GF-D8 (cell line): Measurements from ENCODE around the gene TCF7L2.
"Not testable (repeated sequence)": the region's sequence is repeated elsewhere in the genome, so short reads cannot be mapped to it uniquely, and the experiment has no call there.

Experiments
- DNase-seq: peaks from one replicate; lab custom pipeline; 2025; lab: John Stamatoyannopoulos, UW

TCF7L2 gene

GRCh38 chr10:113095419-113096127 is 145.5 kb downstream of the TCF7L2 start:
- DNase-seq, result no peak

DNA sequence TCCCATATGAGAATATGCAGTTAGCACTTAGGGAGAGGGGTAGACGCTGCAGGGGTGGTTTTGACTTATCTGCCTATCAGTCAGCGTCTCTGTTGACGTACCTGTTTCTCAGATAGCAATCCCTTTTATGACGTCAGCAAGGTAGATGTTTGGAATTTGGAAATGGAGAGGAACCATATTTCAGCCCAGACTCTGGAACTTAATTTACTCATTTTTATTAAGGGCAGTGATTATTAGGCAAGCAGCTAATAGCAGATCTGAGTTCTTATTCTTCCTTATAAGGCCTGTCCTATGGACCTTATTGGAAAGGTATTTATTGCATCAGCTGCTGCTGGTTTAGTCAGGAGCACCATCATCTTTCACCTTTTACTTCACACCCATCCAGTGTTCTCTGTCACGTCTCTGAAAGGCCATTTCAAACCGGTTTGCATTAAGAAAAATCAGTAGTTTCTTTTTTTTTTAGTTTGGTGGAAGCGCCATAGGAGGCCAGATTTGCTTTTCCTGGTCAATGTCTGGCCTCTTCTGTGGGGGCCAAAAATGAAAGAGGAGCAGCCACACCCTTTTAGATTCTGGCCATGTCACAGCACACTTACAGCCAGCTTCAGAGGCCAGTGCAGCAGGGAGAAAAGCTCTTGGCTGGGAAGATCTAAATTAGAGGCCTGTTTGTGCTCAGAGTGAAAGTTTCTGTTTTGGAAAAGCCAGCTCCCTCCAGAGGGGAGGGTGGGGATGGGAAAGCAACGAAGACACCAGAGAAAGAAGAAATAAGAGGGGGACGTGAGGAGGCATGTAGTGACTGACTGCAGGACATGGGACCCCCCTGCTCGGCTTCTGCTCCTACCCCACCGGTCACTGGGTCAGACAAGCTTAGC is 146.3 kb downstream of the TCF7L2 start:
- no peak for DNase-seq

DNA sequence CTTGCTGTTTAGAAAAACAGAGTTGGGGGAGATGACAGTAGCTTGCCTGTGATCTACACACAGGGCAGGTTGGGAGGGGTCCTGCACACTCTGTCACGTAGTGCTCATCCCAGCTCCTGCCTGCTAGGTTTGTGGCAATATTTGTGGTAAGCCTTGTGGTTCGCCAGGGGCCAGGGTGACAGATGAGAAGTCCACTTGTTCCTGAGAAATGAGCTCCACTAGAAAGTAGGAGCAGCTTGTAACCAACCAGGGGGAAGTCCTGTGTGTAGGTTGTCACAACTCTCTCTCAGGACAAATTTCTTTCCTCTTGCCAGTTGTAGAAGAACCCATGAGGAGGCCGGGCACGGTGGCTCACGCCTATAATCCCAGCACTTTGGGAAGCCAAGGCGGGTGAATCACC is 147.0 kb downstream of the TCF7L2 start:
- no peak for DNase-seq

DNA sequence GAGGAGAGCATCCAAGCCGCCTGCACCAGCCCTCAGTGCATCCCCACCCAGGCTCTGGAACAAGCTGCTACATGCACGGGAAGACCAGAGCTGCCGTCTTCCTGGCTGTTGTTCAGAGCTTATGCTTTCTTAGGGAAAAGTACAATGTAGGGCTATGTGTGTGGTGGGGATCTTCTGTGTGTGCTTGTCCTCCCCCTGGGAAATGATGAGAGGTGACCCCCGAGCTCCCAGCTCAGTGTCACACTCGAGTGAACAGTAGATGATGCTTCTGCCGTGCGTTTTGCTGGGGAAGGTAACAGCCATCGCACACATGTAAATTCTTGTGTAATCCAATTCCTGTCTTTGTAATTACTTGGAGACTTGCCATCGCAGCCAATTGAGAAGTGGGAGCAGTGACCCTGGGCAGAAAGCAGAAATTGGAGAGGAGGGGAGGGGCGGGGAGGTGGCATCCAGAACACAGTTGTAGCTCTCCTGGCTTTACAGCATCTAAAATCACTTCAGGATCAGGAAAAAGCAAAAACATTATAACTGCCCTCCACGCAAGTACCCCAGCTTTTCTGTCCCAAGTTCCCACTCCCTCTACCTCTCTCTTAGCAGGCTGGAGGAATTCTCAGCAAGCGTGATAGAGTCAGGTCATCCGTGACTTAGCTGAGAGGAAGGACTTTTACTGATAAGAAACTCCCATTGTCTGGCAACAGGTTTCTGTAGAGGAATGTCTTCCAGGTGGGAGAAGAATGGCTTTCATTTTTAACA is 149.6 kb downstream of the TCF7L2 start:
- no peak for DNase-seq

- no peak for DNase-seq
These were observed 150.2 kb downstream of the TCF7L2 start for GRCh38 chr10:113100281-113100680.

GRCh38 chr10:113103131-113103840 is 153.2 kb downstream of the TCF7L2 start:
- no peak for DNase-seq

- no peak for DNase-seq
These were observed 154.0 kb downstream of the TCF7L2 start for GRCh38 chr10:113104047-113104446.

DNA sequence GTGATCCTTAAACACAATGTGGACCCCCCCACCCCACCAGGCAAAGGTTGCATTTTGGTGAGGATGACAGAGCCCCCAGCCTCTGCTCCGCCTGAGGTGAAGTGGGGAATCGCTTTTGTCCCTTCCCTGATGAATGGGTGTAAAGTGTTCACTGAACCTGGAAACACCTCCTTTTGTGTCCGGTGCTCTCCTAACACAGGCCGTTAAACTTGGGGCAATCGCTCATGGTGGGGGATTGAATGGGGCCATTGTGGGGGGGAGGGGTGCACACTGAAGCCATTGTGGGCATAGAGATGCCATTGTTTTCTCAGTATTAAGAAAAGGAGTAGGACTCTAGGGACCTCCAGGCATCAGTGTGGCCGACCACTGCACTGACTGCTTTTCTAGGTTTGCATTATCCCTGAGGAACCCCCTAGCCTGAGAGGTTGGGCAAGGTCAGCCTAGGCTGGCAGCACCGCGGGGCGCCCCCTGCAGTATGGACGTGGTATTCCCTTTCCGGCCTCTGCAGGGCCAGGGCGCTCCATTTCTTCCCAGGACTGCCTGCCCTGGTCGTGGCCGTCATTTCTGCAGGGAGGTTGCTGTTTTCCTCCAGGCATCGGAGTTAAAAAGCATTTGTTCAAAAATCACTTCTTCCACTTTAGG is 158.3 kb downstream of the TCF7L2 start:
- no peak for DNase-seq

DNA sequence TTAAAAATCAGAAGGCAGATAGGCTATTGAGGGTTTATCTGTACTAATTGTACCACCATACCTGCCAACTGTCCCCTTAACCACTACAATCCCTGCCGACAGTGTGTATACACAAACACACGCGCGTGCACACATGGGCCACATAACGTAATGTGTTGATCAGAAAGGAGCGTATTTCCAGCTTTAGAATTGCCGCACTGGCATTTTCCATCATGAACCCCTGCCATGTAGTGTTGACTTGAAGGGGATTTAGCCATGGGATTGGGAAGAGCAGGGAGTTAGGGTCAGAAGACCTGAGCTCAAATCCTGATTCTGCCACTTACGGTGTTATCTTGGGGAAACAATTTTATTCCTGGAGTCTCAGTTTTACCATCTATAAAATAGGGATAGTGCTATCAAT is 158.9 kb downstream of the TCF7L2 start:
- DNase-seq, result no peak

DNA sequence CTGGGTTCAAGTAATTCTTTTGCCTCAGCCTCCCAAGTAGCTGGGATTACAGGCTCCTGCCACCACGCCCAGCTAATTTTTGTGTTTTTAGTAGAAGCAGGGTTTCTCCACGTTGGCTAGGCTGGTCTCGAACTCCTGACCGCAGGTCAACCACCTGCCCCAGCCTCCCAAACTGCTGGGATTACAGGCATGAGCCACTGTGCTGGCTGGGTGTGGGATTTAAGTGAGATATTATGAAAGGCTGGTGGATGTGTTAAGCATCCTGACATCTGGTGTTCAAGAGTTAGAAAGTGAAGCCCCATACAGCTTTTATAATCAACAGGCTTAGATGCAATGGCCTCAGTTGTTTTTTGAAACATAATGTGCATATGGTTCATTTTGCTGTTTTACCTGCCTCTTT is 159.4 kb downstream of the TCF7L2 start:
- DNase-seq, result not testable (repeated sequence)

DNA sequence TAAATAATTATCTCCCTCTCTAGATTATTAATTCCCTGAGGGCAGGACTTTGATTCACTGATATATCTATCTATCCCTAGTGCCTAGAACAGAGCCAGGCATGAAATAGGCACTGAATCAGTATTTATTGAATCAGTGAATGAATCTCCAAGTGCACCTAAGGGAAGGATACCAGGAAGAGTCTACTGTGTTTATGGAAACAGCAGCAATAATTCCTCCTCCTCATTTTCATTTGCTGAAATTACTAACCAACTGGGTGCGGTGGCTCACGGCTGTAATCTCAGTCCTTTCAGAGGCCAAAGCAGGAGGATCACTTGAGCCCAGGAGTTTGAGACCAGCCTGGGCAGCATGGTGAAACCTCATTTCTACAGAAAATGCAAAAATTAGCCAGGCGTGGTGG is 161.2 kb downstream of the TCF7L2 start:
- no peak for DNase-seq

DNA sequence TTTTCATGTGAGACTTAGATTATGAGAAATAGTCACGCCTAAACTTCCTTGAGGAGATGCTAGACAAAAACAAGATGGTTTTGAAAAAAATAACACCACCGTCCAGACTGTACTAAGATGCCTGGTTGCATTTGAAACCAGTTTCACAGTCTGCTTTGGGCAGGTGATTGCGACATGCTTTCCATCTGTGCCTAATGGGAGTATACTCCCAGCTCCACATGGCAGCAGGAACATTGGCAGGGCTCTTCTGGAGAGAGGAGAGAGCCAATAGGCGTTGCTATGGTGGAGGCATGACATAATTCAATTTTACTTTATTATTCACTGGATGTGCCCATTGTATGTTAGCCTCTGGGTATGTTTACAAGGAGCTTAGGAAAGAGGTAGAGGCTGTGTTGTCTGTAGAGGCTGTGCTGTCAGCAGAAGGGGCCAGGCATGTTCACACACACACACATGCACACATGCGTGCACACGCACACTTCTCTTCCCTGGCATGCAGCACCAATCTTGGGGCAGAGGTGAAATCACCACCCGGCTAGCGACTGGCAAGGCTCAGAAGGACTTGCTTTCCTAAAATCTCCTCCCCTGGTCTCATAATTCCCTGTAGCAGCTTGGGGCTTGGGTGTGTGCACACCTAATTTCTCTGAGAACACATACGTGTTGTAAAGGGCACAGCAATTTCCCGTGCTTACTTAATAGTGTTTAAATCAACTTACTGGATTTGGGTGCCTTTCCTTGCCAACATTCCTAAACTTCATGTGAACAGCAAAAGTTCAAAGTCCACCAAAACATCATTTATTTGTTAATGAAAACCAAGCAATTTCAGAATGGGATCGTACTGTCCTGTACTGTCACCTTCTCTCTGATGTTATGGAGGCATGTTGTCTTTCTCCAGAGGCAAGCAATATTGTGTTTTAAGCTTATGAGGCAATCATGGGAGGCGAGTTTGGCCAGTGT is 162.1 kb downstream of the TCF7L2 start:
- no peak for DNase-seq

DNA sequence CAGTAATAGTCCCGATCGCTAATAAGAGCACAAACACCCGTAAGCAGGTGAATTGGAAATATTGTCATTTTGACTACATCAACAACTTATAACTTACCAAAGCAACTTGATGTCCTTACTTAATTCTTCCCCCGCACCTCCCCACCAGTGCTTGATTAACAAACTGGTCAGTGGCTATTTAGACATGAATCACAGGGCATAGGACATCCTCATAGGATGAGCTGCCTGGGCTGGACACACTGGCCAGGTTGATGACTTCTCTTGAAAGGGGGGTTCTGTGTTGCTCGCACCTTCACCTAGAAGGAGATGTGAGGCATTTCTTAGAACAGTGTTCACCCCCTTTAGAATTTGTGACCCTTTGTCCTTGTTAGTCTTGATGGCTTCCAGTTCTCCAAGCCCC is 163.2 kb downstream of the TCF7L2 start:
- DNase-seq, result no peak

GRCh38 chr10:113113918-113114317 is 163.9 kb downstream of the TCF7L2 start:
- no peak for DNase-seq

DNA sequence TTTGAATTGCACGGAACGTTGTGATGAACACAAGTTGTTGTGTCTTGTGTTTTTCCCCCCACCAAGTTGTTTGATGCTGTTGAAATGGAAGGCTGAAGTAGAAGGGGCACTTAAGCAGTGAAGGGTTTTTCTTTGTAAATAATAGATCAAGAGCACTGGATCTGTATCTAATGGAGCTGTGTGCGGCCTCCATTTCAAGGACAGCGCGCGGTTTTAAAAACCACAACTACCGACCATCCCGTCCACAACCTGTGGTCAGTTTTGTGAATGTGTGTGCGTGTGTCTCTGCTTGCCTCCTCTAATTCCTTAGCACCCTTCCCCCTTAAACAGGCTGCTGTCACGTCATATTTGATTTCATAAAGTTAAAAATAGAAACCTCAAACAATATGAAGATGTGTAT is 165.5 kb downstream of the TCF7L2 start:
- DNase-seq, result no peak

- DNase-seq, result no peak
These were observed 168.8 kb downstream of the TCF7L2 start for GRCh38 chr10:113118882-113119281.

GRCh38 chr10:113119801-113120200 is 169.8 kb downstream of the TCF7L2 start:
- DNase-seq, result no peak

GRCh38 chr10:113121153-113121552 is 171.1 kb downstream of the TCF7L2 start:
- no peak for DNase-seq

GRCh38 chr10:113122947-113123346 is 172.9 kb downstream of the TCF7L2 start:
- no peak for DNase-seq

GRCh38 chr10:113124724-113125123 is 174.7 kb downstream of the TCF7L2 start:
- DNase-seq, result no peak
